HepG2 (cell line): ENCODE measurements around the gene TMEM220. TPM values are rescaled to one million over a fixed set of nuclear protein-coding genes. Genes with fewer than 3 reads are reported as not detected.

Experiments
- ATAC-seq: fragments of 200-7000 bp; cut with Tn5 transposase; 3 replicates; pipeline ENCODE4 v1.9.1; 2020; ENCODE audit warnings: mild to moderate bottlenecking, moderate library complexity
- BruUV-seq: library from RNA; stranded (reverse); fragments of 400-500 nt; replicated peaks from 2 replicates; lab custom pipeline; 2021; lab: Mats Ljungman, UMichigan
- CTCF ChIA-PET: fragments of 300-600 bp; formaldehyde crosslinking; extraction: SDS; loops from one replicate; lab custom pipeline; 2021; ENCODE audit warnings: low total read pairs, inconsistent platforms, low intra/inter-chr PET ratio; lab: Yijun Ruan, JAX
- POLR2A ChIA-PET: fragments of 350-600 bp; sonication (Branson Sonifier 250); formaldehyde crosslinking; loops from one replicate; lab custom pipeline; 2020; ENCODE audit warnings: antibody characterized with exemption, inconsistent platforms; lab: Yijun Ruan, JAX
- DNase-seq: peaks from one replicate; pipeline ENCODE4 v3.0.0-alpha.2; 2015; ENCODE audit warnings: low spot score
- FAIRE-seq: peaks from 3 replicates; lab custom pipeline; 2011; peaks lifted over from hg19 to GRCh38; lab: Jason Lieb, UNC
- H2AFZ ChIP-seq: one replicate; pipeline ENCODE4 v1.6.1; 2011; ENCODE audit warnings: low read length, inconsistent platforms
- H3K27ac ChIP-seq: fragments of 300-600 bp; 3 replicates; pipeline ENCODE4 v1.8.0; 2011; ENCODE audit warnings: mixed run types, mild to moderate bottlenecking, mixed read lengths, low read length, inconsistent platforms; ENCODE audit not compliant: insufficient read depth; ENCODE audit errors: extremely low read length
- H3K27me3 ChIP-seq, 2 experiments: fragments of 200-600 bp in 1 of 2; 2 replicates in 1 of 2; 3 replicates in 1 of 2; pipeline versions ENCODE4 v1.6.0 to v1.8.0; 2011; ENCODE audit warnings: low read length in 2 of 2, mild to moderate bottlenecking in 2 of 2, moderate library complexity in 2 of 2, inconsistent platforms in 1 of 2; ENCODE audit not compliant: insufficient read depth in 2 of 2, control insufficient read depth in 1 of 2
- H3K36me3 ChIP-seq, 2 experiments: fragments of 200-600 bp in 1 of 2; replicated peaks in 1 of 2; 2 replicates in 1 of 2; 3 replicates in 1 of 2; pipeline versions ENCODE4 v1.5.1 to v1.8.0; 2011; ENCODE audit warnings: low read length in 2 of 2, inconsistent platforms in 1 of 2; ENCODE audit not compliant: insufficient read depth in 2 of 2, control insufficient read depth in 1 of 2
- H3K4me1 ChIP-seq: 2 replicates; pipeline ENCODE4 v1.5.1; 2012; ENCODE audit warnings: low read length, inconsistent platforms; ENCODE audit not compliant: insufficient read depth
- H3K4me2 ChIP-seq: 2 replicates; pipeline ENCODE4 v1.6.0; 2011; ENCODE audit warnings: low read depth, low read length, inconsistent platforms
- H3K4me3 ChIP-seq, 3 experiments: fragments of 200-600 bp in 1 of 3; sonication (generic), shearing (Covaris generic) in 1 of 3; replicated peaks in 1 of 3; 2 replicates each; pipeline ENCODE4 v1.5.1; 2011 to 2016; ENCODE audit warnings: low read length in 3 of 3, inconsistent platforms in 2 of 3, low read depth in 2 of 3, mild to moderate bottlenecking in 2 of 3, control low read depth in 1 of 3, mixed read lengths in 1 of 3; ENCODE audit not compliant: insufficient read depth in 1 of 3
- H3K79me2 ChIP-seq: one replicate; pipeline ENCODE4 v1.6.1; 2011; ENCODE audit warnings: low read length, inconsistent platforms; ENCODE audit not compliant: insufficient read depth
- H3K9ac ChIP-seq: 2 replicates; pipeline ENCODE4 v1.6.0; 2011; ENCODE audit warnings: mild to moderate bottlenecking, low read depth, low read length, inconsistent platforms; ENCODE audit not compliant: insufficient read depth
- H3K9me3 ChIP-seq: 2 replicates; pipeline ENCODE4 v1.5.1; 2012; ENCODE audit warnings: mild to moderate bottlenecking, low read length
- H4K20me1 ChIP-seq: 2 replicates; pipeline ENCODE4 v1.6.0; 2011; ENCODE audit warnings: inconsistent platforms, mild to moderate bottlenecking, low read length, moderate library complexity; ENCODE audit not compliant: insufficient read depth
- ELF1 ChIP-seq: sonication (generic); formaldehyde crosslinking; IDR thresholded peaks from 2 replicates; pipeline ENCODE4 v1.4.0; 2020; ENCODE audit warnings: missing genetic modification reagents
- ERF ChIP-seq: IDR thresholded peaks from 2 replicates; pipeline ENCODE4 v1.6.1; 2018; ENCODE audit warnings: missing biosample characterization, missing genetic modification reagents
- GATAD1 ChIP-seq: IDR thresholded peaks from 2 replicates; pipeline ENCODE4 v1.6.1; 2016; ENCODE audit warnings: missing genetic modification reagents, missing compliant biosample characterization
- MAFF ChIP-seq: IDR thresholded peaks from 2 replicates; pipeline ENCODE4 v1.6.1; 2011; ENCODE audit warnings: low read depth, low read length, improper control_type of control experiment
- MAFK ChIP-seq, 2 experiments: IDR thresholded peaks in 1 of 2; conservative IDR thresholded peaks in 1 of 2; 2 replicates each; pipeline ENCODE4 v1.6.1; 2011; ENCODE audit warnings: improper control_type of control experiment in 2 of 2, low read length in 2 of 2
- ZBTB20 ChIP-seq: sonication (generic); formaldehyde crosslinking; IDR thresholded peaks from 2 replicates; pipeline ENCODE4 v1.8.1; 2023; ENCODE audit warnings: missing genetic modification reagents, low read depth, mild to moderate bottlenecking, borderline replicate concordance
- ZSCAN21 ChIP-seq: sonication (generic); formaldehyde crosslinking; IDR thresholded peaks from 2 replicates; pipeline ENCODE4 v1.8.0; 2022; ENCODE audit warnings: mild to moderate bottlenecking, missing genetic modification reagents, moderate library complexity, borderline replicate concordance
- WGBS: methylation state at CpG from one replicate; pipeline ENCODE4 v1.1.6; 2017; ENCODE audit warnings: low lambda C conversion rate; 5-methylcytosine and 5-hydroxymethylcytosine counted together
- in situ Hi-C: cut with HindIII; loops from 2 replicates; pipeline ENCODE4 v1.10.0; 2017; ENCODE audit warnings: low pct_unique_long_range_greater_than_20kb; ENCODE audit not compliant: extremely low pct_ligation_motif_present
- intact Hi-C: fragments of 100-400 bp; cut with micrococcal nuclease; formaldehyde crosslinking; loops from one replicate; pipeline ENCODE4 v1.10.0; 2022; ENCODE audit not compliant: unreplicated experiment
- polyA plus RNA-seq, 8 experiments: library from polyadenylated mRNA; depleted of rRNA in 3 of 8; stranded (reverse) in 7 of 8; unstranded in 1 of 8; fragments of >200 nt; fragmentation: Illumina TruSeq in 4 of 8; extraction: Trizol in 4 of 8; gene quantifications; 2 replicates each; pipeline versions ENCODE4 v1.2.1 to v1.2.3, GENCODE V29; 2011 to 2016; ENCODE audit warnings: low read depth in 4 of 8, missing spikeins in 1 of 8, mixed read lengths in 1 of 8; ENCODE audit not compliant: insufficient read depth in 1 of 8
- total RNA-seq, 5 experiments: library from RNA; depleted of rRNA; stranded (reverse); fragments of >200 nt; fragmentation: Illumina TruSeq; extraction: Trizol; gene quantifications; 2 replicates each; pipeline ENCODE4 v1.2.3, GENCODE V29; 2016; ENCODE audit warnings: low read depth in 1 of 5
- TF ChIP-seq, protein P1 (sequence below): sonication (generic); formaldehyde crosslinking; IDR thresholded peaks from 2 replicates; pipeline ENCODE4 v1.4.0; 2020; ENCODE audit warnings: missing genetic modification reagents
- TF ChIP-seq, protein P2 (sequence below): sonication (generic); formaldehyde crosslinking; IDR thresholded peaks from 2 replicates; pipeline ENCODE4 v1.5.0; 2020; ENCODE audit warnings: missing genetic modification reagents

The TMEM220 gene
- total and polyA plus RNA-seq, 2 of the 13 experiments (the other 11 are each of a cell fraction or from before 2014, with no cell fraction given), result 1.3 to 2.2 TPM

- Histone ChIP-seq H3K9ac (no peak overlapping the region), H2AFZ (no peak overlapping the region), H3K27me3 (no peaks in the 10 kb centered on the region; a peak in 1 of 5 replicates), H3K79me2 (no peaks in the 10 kb centered on the region), H4K20me1 (no peaks in the 10 kb centered on the region), H3K9me3 (no peaks in the 10 kb centered on the region), H3K4me2 (no peak overlapping the region), H3K4me1 (peaks cover 24% of the 10 kb centered on the region), H3K27ac (no peak overlapping the region), H3K4me3 (no peak overlapping the region), H3K36me3 (no peaks in the 10 kb centered on the region)
- WGBS, result 5% methylated on average over 2 of the region's 2 CpGs
- no peak for TF ChIP-seq ZSCAN21 (CRISPR knock-in tag)
- TF ChIP-seq ELF1 (CRISPR knock-in tag), result no peak
- TF ChIP-seq MAFF, result 0 out of 2 replicates have a peak, but pooled peaks have one; percentile 16
- TF ChIP-seq MAFK (conservative IDR thresholded peaks at IDR 0.05 in 1 of 2, IDR thresholded peaks at IDR 0.05 in 1 of 2; ENCODE audit: low read length in 2 of 2), result peak; percentile 40 to 45; a peak in 3 of 4 replicates
- no TSS peak for BruUV-seq
- no peak for ATAC-seq
- intact Hi-C loops (no loop called here), in situ Hi-C loops (no loop called here)
- ChIA-PET POLR2A (no interaction called here), CTCF (no interaction called here)
- no peak for DNase-seq
- FAIRE-seq, result no peak
Measured at GRCh38 chr17:10761281-10761680, 31.5 kb upstream of the TMEM220 start.

DNA sequence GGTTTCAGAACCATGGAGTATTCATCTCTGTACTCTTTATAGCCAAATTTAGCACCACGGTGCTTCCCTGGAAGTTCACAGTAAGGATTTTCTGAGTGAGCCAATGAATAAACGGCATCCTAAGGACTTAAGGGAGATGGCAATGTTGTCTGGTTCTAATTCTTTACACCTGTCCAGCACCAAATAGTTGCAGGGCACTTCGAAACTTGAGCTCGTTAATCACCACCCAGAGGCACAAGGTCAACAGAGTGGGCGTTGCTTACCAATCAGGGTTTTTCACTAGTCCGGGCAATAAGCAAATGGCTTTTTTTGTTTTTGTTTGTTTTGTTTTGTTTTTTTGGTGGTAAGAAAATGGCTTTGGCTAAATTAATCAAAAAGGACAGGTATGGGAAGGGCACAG is 28.2 kb upstream of the TMEM220 start:
- intact Hi-C loops, result loop anchor here (5.0 kb wide), 1 partner anchor 89 kb away; no protein-coding TSS in a partner anchor
- H3K27ac ChIP-seq, result no peak overlapping the region
- no peak overlapping the region for H2AFZ ChIP-seq
- H4K20me1 ChIP-seq, result no peaks in the 10 kb centered on the region
- TF ChIP-seq ERF, result no peak
- TF ChIP-seq, protein P1, sequence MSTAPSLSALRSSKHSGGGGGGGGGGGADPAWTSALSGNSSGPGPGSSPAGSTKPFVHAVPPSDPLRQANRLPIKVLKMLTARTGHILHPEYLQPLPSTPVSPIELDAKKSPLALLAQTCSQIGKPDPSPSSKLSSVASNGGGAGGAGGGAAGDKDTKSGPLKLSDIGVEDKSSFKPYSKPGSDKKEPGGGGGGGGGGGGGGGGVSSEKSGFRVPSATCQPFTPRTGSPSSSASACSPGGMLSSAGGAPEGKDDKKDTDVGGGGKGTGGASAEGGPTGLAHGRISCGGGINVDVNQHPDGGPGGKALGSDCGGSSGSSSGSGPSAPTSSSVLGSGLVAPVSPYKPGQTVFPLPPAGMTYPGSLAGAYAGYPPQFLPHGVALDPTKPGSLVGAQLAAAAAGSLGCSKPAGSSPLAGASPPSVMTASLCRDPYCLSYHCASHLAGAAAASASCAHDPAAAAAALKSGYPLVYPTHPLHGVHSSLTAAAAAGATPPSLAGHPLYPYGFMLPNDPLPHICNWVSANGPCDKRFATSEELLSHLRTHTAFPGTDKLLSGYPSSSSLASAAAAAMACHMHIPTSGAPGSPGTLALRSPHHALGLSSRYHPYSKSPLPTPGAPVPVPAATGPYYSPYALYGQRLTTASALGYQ, result no peak
- TF ChIP-seq, protein P2, sequence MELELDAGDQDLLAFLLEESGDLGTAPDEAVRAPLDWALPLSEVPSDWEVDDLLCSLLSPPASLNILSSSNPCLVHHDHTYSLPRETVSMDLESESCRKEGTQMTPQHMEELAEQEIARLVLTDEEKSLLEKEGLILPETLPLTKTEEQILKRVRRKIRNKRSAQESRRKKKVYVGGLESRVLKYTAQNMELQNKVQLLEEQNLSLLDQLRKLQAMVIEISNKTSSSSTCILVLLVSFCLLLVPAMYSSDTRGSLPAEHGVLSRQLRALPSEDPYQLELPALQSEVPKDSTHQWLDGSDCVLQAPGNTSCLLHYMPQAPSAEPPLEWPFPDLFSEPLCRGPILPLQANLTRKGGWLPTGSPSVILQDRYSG (CRISPR knock-in tag), result no peak
- TF ChIP-seq ZBTB20 (CRISPR knock-in tag), result no peak
- TF ChIP-seq GATAD1 (CRISPR knock-in tag), result no peak
- TF ChIP-seq, all 625 proteins: peak for 0
- ChIA-PET POLR2A (no interaction called here), CTCF (no interaction called here)
- WGBS, result 5% methylated on average over 6 of the region's 6 CpGs
- BruUV-seq, result no TSS peak
- ATAC-seq (peak; percentile 13; the same call in 1 of the 3 replicates), DNase-seq (no peak), FAIRE-seq (no peak)
- Histone ChIP-seq H3K27me3 (peaks cover 0 to 3% of the 10 kb centered on the region in 2 experiments; a peak in 1 of 5 replicates), H3K4me1 (peaks cover 31% of the 10 kb centered on the region), H3K36me3 (no peaks in the 10 kb centered on the region), H3K4me2 (no peak overlapping the region), H3K4me3 (no peak overlapping the region), H3K9ac (no peak overlapping the region), H3K9me3 (no peaks in the 10 kb centered on the region), H3K79me2 (no peaks in the 10 kb centered on the region)
- in situ Hi-C loops, result no loop called here
